Lower lobe of right lung (tissue), 2 donors: Measurements from ENCODE around the gene C10orf67. TPM values are rescaled to one million over a fixed set of nuclear protein-coding genes. Genes with fewer than 3 reads are reported as not detected.
A peak's percentile ranks its signal among the peaks of the same experiment; 100 is the strongest.

Experiments used
- ATAC-seq, 2 donors: fragments of 200-7000 bp; cut with Tn5 transposase; one replicate each; pipeline ENCODE4 v1.9.1; 2020 to 2022; ENCODE audit warnings: mild to moderate bottlenecking in 2 of 2, moderate library complexity in 2 of 2
- DNase-seq: peaks from one replicate; pipeline ENCODE4 v3.0.0-alpha.2; 2020
- H3K27ac ChIP-seq: fragments of 200-600 bp; one replicate; pipeline ENCODE4 v1.8.0; 2022
- H3K27me3 ChIP-seq: fragments of 200-600 bp; one replicate; pipeline ENCODE4 v1.8.0; 2022; ENCODE audit warnings: low read depth
- H3K36me3 ChIP-seq: fragments of 200-600 bp; one replicate; pipeline ENCODE4 v1.8.0; 2022; ENCODE audit warnings: mild to moderate bottlenecking
- H3K4me1 ChIP-seq: fragments of 200-600 bp; one replicate; pipeline ENCODE4 v1.8.0; 2022
- H3K4me3 ChIP-seq: fragments of 200-600 bp; one replicate; pipeline ENCODE4 v1.8.0; 2022; ENCODE audit warnings: mild to moderate bottlenecking
- H3K9me3 ChIP-seq: fragments of 200-600 bp; one replicate; pipeline ENCODE4 v1.8.0; 2022
- intact Hi-C: fragments of 100-400 bp; cut with DNase I; formaldehyde crosslinking; loops from one replicate; pipeline ENCODE4 v1.11.0; 2022
- total RNA-seq: library from RNA; stranded (reverse); fragmentation: NEBNext Ultra II Directional; extraction: Animal tissue kit (Norgen Biotek cat#: 25700); gene quantifications from one replicate; pipeline ENCODE4 v1.2.1, GENCODE V29; 2021
- TF ChIP-seq, protein P1 (sequence below): fragments of 200-600 bp; IDR thresholded peaks from one replicate; pipeline ENCODE4 v1.8.0; 2022; ENCODE audit warnings: antibody characterized with exemption, mild to moderate bottlenecking
- donor health status: DM: no; HTN: yes; CAD: no; lungs with severe emphysema.

C10orf67 gene
- total RNA-seq, 1 donor from 2014 or later: 1.2 TPM

DNA sequence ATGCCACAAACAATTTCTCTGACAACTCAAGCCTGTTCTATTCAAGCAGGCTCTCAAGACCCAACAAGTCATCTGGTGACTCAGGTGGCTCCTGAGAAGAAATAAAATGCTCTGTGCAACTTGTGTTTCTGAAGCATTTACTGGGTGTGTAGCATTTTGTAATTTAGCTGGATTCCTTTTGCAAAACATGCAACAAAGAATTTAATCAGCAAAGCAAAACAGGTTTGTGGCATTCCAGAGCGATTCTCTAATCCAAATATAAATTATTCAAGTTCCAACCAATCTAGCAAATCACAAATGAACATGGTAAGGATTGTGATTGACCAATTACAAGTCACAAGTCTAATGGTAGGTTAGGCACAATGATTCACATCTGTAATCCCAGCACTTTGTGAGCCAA, 39.8 kb upstream of the C10orf67 start:
- ATAC-seq (peak; percentile 49 to 81), DNase-seq (no peak)
- TF ChIP-seq, protein P1, sequence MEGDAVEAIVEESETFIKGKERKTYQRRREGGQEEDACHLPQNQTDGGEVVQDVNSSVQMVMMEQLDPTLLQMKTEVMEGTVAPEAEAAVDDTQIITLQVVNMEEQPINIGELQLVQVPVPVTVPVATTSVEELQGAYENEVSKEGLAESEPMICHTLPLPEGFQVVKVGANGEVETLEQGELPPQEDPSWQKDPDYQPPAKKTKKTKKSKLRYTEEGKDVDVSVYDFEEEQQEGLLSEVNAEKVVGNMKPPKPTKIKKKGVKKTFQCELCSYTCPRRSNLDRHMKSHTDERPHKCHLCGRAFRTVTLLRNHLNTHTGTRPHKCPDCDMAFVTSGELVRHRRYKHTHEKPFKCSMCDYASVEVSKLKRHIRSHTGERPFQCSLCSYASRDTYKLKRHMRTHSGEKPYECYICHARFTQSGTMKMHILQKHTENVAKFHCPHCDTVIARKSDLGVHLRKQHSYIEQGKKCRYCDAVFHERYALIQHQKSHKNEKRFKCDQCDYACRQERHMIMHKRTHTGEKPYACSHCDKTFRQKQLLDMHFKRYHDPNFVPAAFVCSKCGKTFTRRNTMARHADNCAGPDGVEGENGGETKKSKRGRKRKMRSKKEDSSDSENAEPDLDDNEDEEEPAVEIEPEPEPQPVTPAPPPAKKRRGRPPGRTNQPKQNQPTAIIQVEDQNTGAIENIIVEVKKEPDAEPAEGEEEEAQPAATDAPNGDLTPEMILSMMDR: no peak
- H3K27me3 ChIP-seq: no peaks in the 10 kb centered on the region
- H3K27ac ChIP-seq: no peak overlapping the region
- no peaks in the 10 kb centered on the region for H3K4me1 ChIP-seq
- H3K9me3 ChIP-seq: no peaks in the 10 kb centered on the region
- no peak overlapping the region for H3K4me3 ChIP-seq
- intact Hi-C loops: no loop called here
- H3K36me3 ChIP-seq: no peaks in the 10 kb centered on the region

DNA sequence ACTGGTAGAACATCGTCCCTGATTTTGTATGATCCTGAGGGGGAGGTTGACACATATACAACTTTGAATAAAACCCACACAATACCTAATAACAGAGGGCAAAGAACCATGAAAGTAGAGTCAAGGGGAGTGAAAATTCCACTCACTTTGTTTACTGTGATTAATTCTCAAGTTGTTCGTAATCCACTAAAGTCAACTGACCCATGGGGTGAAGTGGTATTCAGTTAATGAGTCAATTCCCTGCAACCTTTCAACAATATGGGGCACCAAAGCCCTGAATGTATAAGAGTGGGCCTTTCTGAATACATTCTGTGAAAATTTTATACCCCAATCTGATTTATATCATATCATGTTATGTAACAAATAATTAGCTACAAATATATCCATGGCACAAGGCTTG, 39.0 kb upstream of the C10orf67 start:
- H3K27ac ChIP-seq: no peak overlapping the region
- H3K4me1 ChIP-seq: no peaks in the 10 kb centered on the region
- H3K36me3 ChIP-seq: no peaks in the 10 kb centered on the region
- intact Hi-C loops: no loop called here
- H3K4me3 ChIP-seq: no peak overlapping the region
- no peaks in the 10 kb centered on the region for H3K27me3 ChIP-seq
- H3K9me3 ChIP-seq: no peaks in the 10 kb centered on the region
- TF ChIP-seq, protein P1: no peak
- peak in 1 of 2 donors; percentile 35 for ATAC-seq
- DNase-seq: no peak

DNA sequence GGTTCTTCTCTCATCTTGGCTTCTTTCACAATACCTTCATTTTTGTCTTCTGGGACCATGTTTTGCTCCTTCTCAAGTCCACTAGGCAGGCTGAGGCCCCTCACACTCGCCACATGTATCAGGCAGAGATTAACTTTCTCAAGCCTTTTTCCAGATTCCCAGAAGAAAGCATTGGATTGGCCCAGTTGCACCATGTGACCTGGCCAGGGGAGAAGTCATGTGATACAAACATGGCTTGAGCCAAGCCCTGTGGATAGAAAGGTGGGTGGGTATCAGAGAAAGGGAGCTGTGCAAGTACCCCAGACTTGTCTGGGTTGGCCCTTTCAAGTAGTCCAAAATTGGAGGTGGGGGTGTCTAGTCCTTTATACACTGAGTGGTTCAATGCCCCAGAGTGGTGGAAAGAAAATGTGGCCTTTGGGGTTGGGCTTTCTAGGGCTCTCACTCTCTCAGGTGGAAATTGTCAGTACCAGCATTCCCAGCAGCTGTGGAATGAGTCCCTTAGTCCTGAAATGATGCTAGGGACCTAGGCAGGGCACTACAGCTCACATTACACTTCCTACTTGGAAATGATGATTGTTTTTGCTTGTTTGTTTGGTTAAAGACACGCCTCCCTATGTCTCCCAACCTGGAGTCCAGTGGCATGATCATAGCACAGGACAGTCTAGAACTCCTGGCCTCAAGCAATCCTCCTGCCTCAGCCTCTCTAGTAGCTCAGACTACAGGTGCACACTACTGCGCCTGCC, 36.9 kb upstream of the C10orf67 start:
- Histone ChIP-seq H3K27ac (no peak overlapping the region), H3K36me3 (no peaks in the 10 kb centered on the region), H3K27me3 (no peaks in the 10 kb centered on the region), H3K9me3 (no peaks in the 10 kb centered on the region), H3K4me3 (no peak overlapping the region), H3K4me1 (no peaks in the 10 kb centered on the region)
- no peak for DNase-seq
- intact Hi-C loops: no loop called here
- ATAC-seq: no peak
- TF ChIP-seq, protein P1: no peak

DNA sequence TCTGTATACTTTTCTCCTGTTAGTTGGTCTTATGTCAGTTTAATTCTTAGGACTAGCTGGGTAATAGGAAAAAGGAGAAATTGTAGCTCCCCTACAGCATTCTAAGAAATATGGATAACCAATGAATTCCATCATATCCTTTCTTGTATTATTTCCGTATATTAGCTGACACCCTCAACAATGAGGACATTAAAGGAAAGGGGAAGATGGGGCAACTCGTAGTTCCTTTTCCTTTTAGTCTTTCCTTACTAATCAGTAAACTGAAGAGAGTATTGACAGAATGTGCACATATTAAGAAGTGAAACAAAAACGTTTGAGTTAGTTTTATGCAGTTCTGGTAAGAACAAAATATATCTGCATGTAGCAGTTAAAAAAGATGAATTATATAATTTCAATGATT, 35.1 kb upstream of the C10orf67 start:
- Histone ChIP-seq H3K36me3 (no peaks in the 10 kb centered on the region), H3K4me3 (no peak overlapping the region), H3K27ac (no peak overlapping the region), H3K4me1 (no peaks in the 10 kb centered on the region), H3K9me3 (no peaks in the 10 kb centered on the region), H3K27me3 (no peaks in the 10 kb centered on the region)
- intact Hi-C loops: no loop called here
- ATAC-seq (no peak), DNase-seq (no peak)
- TF ChIP-seq, protein P1: no peak

DNA sequence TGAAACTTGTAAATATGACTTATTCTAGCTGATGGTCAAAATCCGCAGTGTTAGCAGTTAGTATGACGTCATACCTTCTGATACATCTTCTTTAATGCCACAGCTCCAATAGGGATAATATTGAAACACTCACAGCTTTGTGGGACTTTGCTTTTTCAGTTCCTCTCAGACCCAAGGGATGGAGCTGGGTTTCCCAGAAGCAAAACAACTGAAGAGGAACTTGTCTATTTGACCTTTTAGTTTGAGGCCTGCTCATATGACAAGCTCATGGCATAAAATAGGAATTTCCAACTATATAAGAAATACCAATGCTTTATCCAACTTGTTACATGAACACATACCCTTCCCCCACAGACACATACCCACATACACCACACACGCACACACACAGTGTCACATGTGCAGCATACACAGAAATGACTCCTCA, 31.6 kb upstream of the C10orf67 start:
- H3K27ac ChIP-seq: no peak overlapping the region
- no peaks in the 10 kb centered on the region for H3K36me3 ChIP-seq
- no peak overlapping the region for H3K4me3 ChIP-seq
- ATAC-seq: peak in 1 of 2 donors; percentile 61
- no peaks in the 10 kb centered on the region for H3K4me1 ChIP-seq
- H3K9me3 ChIP-seq: no peaks in the 10 kb centered on the region
- no peak for DNase-seq
- TF ChIP-seq, protein P1: no peak
- no peaks in the 10 kb centered on the region for H3K27me3 ChIP-seq
- intact Hi-C loops: no loop called here
